Mesendoderm (in vitro differentiated cells): ENCODE measurements around the gene GFAP.

Source experiments
- DNase-seq: peaks from one replicate; pipeline ENCODE4 v3.0.0; 2013
- H2AK5ac ChIP-seq: 2 replicates; pipeline ENCODE4 v1.6.1; 2013; ENCODE audit warnings: low read length, inconsistent platforms
- H2BK120ac ChIP-seq: 2 replicates; pipeline ENCODE4 v1.6.1; 2013; ENCODE audit warnings: low read depth, mild to moderate bottlenecking, low read length, moderate library complexity, mixed read lengths
- H2BK15ac ChIP-seq: replicated peaks from 2 replicates; pipeline ENCODE4 v1.6.1; 2013; ENCODE audit warnings: low read depth, mild to moderate bottlenecking, moderate library complexity
- H2BK5ac ChIP-seq: 2 replicates; pipeline ENCODE4 v1.6.1; 2013; ENCODE audit warnings: low read length, inconsistent platforms
- H3K18ac ChIP-seq: 2 replicates; pipeline ENCODE4 v1.6.1; 2013; ENCODE audit warnings: mild to moderate bottlenecking, low read length, mixed read lengths
- H3K23ac ChIP-seq: one replicate; pipeline ENCODE4 v1.6.1; 2013; ENCODE audit warnings: low read length
- H3K27ac ChIP-seq: 2 replicates; pipeline ENCODE4 v1.5.1; 2013; ENCODE audit warnings: low read depth, mild to moderate bottlenecking, inconsistent platforms, low read length, moderate library complexity
- H3K27me3 ChIP-seq: 2 replicates; pipeline ENCODE4 v1.6.1; 2013; ENCODE audit warnings: low read length, control low read depth, mild to moderate bottlenecking, inconsistent platforms; ENCODE audit not compliant: insufficient read depth, poor library complexity
- H3K36me3 ChIP-seq: 2 replicates; pipeline ENCODE4 v1.6.1; 2013; ENCODE audit warnings: low read length, inconsistent platforms; ENCODE audit not compliant: control insufficient read depth, insufficient read depth
- H3K4ac ChIP-seq: one replicate; pipeline ENCODE4 v1.6.1; 2013; ENCODE audit warnings: low read depth, mild to moderate bottlenecking, low read length, moderate library complexity
- H3K4me1 ChIP-seq: 2 replicates; pipeline ENCODE4 v1.6.1; 2013; ENCODE audit warnings: low read depth, low read length, inconsistent platforms; ENCODE audit not compliant: control insufficient read depth
- H3K4me2 ChIP-seq: 2 replicates; pipeline ENCODE4 v1.6.1; 2013; ENCODE audit warnings: low read length
- H3K4me3 ChIP-seq: 2 replicates; pipeline ENCODE4 v1.5.1; 2013; ENCODE audit warnings: mild to moderate bottlenecking, low read length
- H3K56ac ChIP-seq: one replicate; pipeline ENCODE4 v1.6.1; 2013; ENCODE audit warnings: low read length
- H3K79me1 ChIP-seq: 2 replicates; pipeline ENCODE4 v1.6.1; 2013; ENCODE audit warnings: low read length, inconsistent platforms
- H3K79me2 ChIP-seq: 2 replicates; pipeline ENCODE4 v1.6.1; 2013; ENCODE audit warnings: mild to moderate bottlenecking, low read length; ENCODE audit not compliant: control insufficient read depth, insufficient read depth
- H3K9ac ChIP-seq: 2 replicates; pipeline ENCODE4 v1.6.1; 2013; ENCODE audit warnings: low read length, inconsistent platforms
- H4K5ac ChIP-seq: one replicate; pipeline ENCODE4 v1.6.1; 2013; ENCODE audit warnings: low read length
- H4K8ac ChIP-seq: one replicate; pipeline ENCODE4 v1.6.1; 2013; ENCODE audit warnings: low read depth, mild to moderate bottlenecking, control low read depth, low read length, moderate library complexity
- WGBS: extraction: QIAGEN DNeasy Blood & Tissue Kit; methylation state at CpG from one replicate; pipeline ENCODE4 v1.1.7; 2013; ENCODE audit warnings: low lambda C conversion rate, missing lambda C conversion rate; ENCODE audit not compliant: insufficient coverage; ENCODE audit errors: extremely low coverage; 5-methylcytosine and 5-hydroxymethylcytosine counted together

The GFAP gene

GRCh38 chr17:44887016-44887415 lies 28.3 kb downstream of the GFAP start:
- no peak overlapping the region for H2BK120ac ChIP-seq
- no peak overlapping the region for H3K4me3 ChIP-seq
- H3K27ac ChIP-seq = no peak overlapping the region
- no peak for DNase-seq
- H2BK5ac ChIP-seq = no peak overlapping the region
- H3K4ac ChIP-seq = no peak overlapping the region
- H3K23ac ChIP-seq = no peak overlapping the region
- H3K79me1 ChIP-seq = peaks cover 17% of the 10 kb centered on the region
- H2BK15ac ChIP-seq = no peak overlapping the region
- H3K9ac ChIP-seq = no peak overlapping the region
- peaks cover 10% of the 10 kb centered on the region for H3K36me3 ChIP-seq
- H3K79me2 ChIP-seq = peaks cover 17% of the 10 kb centered on the region
- no peak overlapping the region for H4K5ac ChIP-seq
- H3K18ac ChIP-seq = no peak overlapping the region
- H3K56ac ChIP-seq = no peak overlapping the region
- WGBS = no CpG with 5 or more reads among the region's 1 CpG
- H3K4me2 ChIP-seq = no peak overlapping the region
- H3K27me3 ChIP-seq = no peaks in the 10 kb centered on the region
- no peaks in the 10 kb centered on the region for H3K4me1 ChIP-seq
- no peak overlapping the region for H4K8ac ChIP-seq
- no peak overlapping the region for H2AK5ac ChIP-seq

GRCh38 chr17:44884941-44885340 lies 30.4 kb downstream of the GFAP start:
- H3K4me2 ChIP-seq = no peak overlapping the region
- no peak overlapping the region for H3K27ac ChIP-seq
- no peak overlapping the region for H2BK120ac ChIP-seq
- H3K79me2 ChIP-seq = peaks cover 12% of the 10 kb centered on the region
- no peak overlapping the region for H3K23ac ChIP-seq
- no CpG with 5 or more reads among the region's 2 CpGs for WGBS
- no peaks in the 10 kb centered on the region for H3K27me3 ChIP-seq
- no peak overlapping the region for H2AK5ac ChIP-seq
- H4K5ac ChIP-seq = no peak overlapping the region
- no peak overlapping the region for H3K4me3 ChIP-seq
- peaks cover 8% of the 10 kb centered on the region for H3K36me3 ChIP-seq
- no peak overlapping the region for H4K8ac ChIP-seq
- no peak overlapping the region for H2BK5ac ChIP-seq
- H3K18ac ChIP-seq = no peak overlapping the region
- peaks cover 13% of the 10 kb centered on the region for H3K79me1 ChIP-seq
- H3K4me1 ChIP-seq = no peaks in the 10 kb centered on the region
- H3K56ac ChIP-seq = no peak overlapping the region
- DNase-seq = no peak
- no peak overlapping the region for H3K4ac ChIP-seq
- no peak overlapping the region for H2BK15ac ChIP-seq
- H3K9ac ChIP-seq = no peak overlapping the region

GRCh38 chr17:44881145-44881544 lies 34.2 kb downstream of the GFAP start:
- Histone ChIP-seq H3K36me3 (peaks cover 5% of the 10 kb centered on the region), H3K27ac (no peak overlapping the region), H4K8ac (no peak overlapping the region), H3K4me3 (no peak overlapping the region), H3K23ac (no peak overlapping the region), H2BK5ac (no peak overlapping the region), H3K79me2 (no peaks in the 10 kb centered on the region), H3K9ac (no peak overlapping the region), H2BK120ac (no peak overlapping the region), H3K79me1 (no peaks in the 10 kb centered on the region), H3K4me2 (no peak overlapping the region), H3K4ac (no peak overlapping the region), H4K5ac (no peak overlapping the region), H3K18ac (no peak overlapping the region), H2BK15ac (no peak overlapping the region), H3K4me1 (no peaks in the 10 kb centered on the region), H2AK5ac (no peak overlapping the region), H3K56ac (no peak overlapping the region), H3K27me3 (no peaks in the 10 kb centered on the region)
- DNase-seq = no peak
- WGBS = no CpG with 5 or more reads among the region's 4 CpGs

GRCh38 chr17:44880062-44880461 lies 35.2 kb downstream of the GFAP start:
- Histone ChIP-seq H3K27me3 (no peaks in the 10 kb centered on the region), H3K56ac (peak overlapping the region; percentile 34), H3K4me1 (no peaks in the 10 kb centered on the region), H3K4me3 (no peak overlapping the region), H2BK120ac (no peak overlapping the region), H3K27ac (peak overlapping the region; percentile 6), H3K4me2 (no peak overlapping the region), H2BK5ac (no peak overlapping the region), H3K36me3 (peaks cover 5% of the 10 kb centered on the region), H3K79me1 (no peaks in the 10 kb centered on the region), H2BK15ac (no peak overlapping the region), H3K18ac (no peak overlapping the region), H4K8ac (no peak overlapping the region), H3K23ac (no peak overlapping the region), H2AK5ac (no peak overlapping the region), H3K4ac (no peak overlapping the region), H4K5ac (no peak overlapping the region), H3K9ac (no peak overlapping the region), H3K79me2 (no peaks in the 10 kb centered on the region)
- WGBS = no CpG with 5 or more reads among the region's 2 CpGs
- peak; percentile 49 for DNase-seq

- Histone ChIP-seq H3K27ac (peak overlapping the region; percentile 6), H4K5ac (no peak overlapping the region), H2BK120ac (no peak overlapping the region), H3K79me1 (no peaks in the 10 kb centered on the region), H3K4me2 (no peak overlapping the region), H2BK15ac (no peak overlapping the region), H3K23ac (no peak overlapping the region), H3K18ac (no peak overlapping the region), H2BK5ac (no peak overlapping the region), H4K8ac (no peak overlapping the region), H3K56ac (no peak overlapping the region), H3K36me3 (peaks cover 6% of the 10 kb centered on the region), H3K4ac (no peak overlapping the region), H3K79me2 (no peaks in the 10 kb centered on the region), H3K9ac (no peak overlapping the region), H3K27me3 (no peaks in the 10 kb centered on the region), H2AK5ac (no peak overlapping the region), H3K4me1 (no peaks in the 10 kb centered on the region), H3K4me3 (no peak overlapping the region)
- DNase-seq = no peak
- WGBS = no CpG with 5 or more reads among the region's 6 CpGs
Observed at GRCh38 chr17:44879376-44879775, 35.9 kb downstream of the GFAP start.

- DNase-seq = peak; percentile 20
- Histone ChIP-seq H3K56ac (no peak overlapping the region), H3K79me2 (no peaks in the 10 kb centered on the region), H3K23ac (no peak overlapping the region), H2BK15ac (no peak overlapping the region), H3K18ac (no peak overlapping the region), H2BK5ac (no peak overlapping the region), H3K4me2 (no peak overlapping the region), H3K27ac (no peak overlapping the region), H3K36me3 (peaks cover 6% of the 10 kb centered on the region), H3K9ac (no peak overlapping the region), H3K27me3 (no peaks in the 10 kb centered on the region), H2BK120ac (no peak overlapping the region), H4K8ac (no peak overlapping the region), H3K79me1 (no peaks in the 10 kb centered on the region), H3K4me3 (no peak overlapping the region), H3K4ac (no peak overlapping the region), H3K4me1 (no peaks in the 10 kb centered on the region), H4K5ac (no peak overlapping the region), H2AK5ac (no peak overlapping the region)
- no CpG with 5 or more reads among the region's 6 CpGs for WGBS
Observed at GRCh38 chr17:44878627-44879221, 36.6 kb downstream of the GFAP start.
